Lower leg skin (tissue), 3 donors: ENCODE measurements around the gene CAB39L.

Experiments
- CTCF ChIP-seq, 3 donors: fragments of 450-650 bp; IDR thresholded peaks; one replicate each; pipeline ENCODE4 v1.5.1; 2016; ENCODE audit warnings: antibody characterized with exemption in 3 of 3, mild to moderate bottlenecking in 3 of 3, moderate library complexity in 2 of 3
- POLR2A ChIP-seq, 2 donors: fragments of 450-650 bp; IDR thresholded peaks; one replicate each; pipeline ENCODE4 v1.6.1; 2016 to 2017; ENCODE audit warnings: antibody characterized with exemption in 2 of 2, mild to moderate bottlenecking in 1 of 2, moderate library complexity in 1 of 2

GRCh38 chr13:49453465-49453864 is 9.6 kb upstream of the CAB39L start:
- TF ChIP-seq CTCF (IDR thresholded peaks at IDR 0.05) (no peak), POLR2A (IDR thresholded peaks at IDR 0.05) (no peak)
